ENCODE results near the gene UBAP2L.

- TF ChIP-seq CTCF (conservative IDR thresholded peaks at IDR 0.05; ENCODE audit: low read length) (no peak), EZH2phosphoT487 (IDR thresholded peaks at IDR 0.05; ENCODE audit: borderline replicate concordance) (no peak)
These were observed 2.2 kb downstream of the UBAP2L start for GRCh38 chr1:154222918-154223317.
